Omental fat pad (tissue), 4 donors: ENCODE results near the gene STK33. TPM values are rescaled to one million over a fixed set of nuclear protein-coding genes. Genes with fewer than 3 reads are reported as not detected.

ENCODE experiments used
- ATAC-seq: fragments of 150-250 bp; one replicate; pipeline ENCODE4 v1.9.1; 2016; ENCODE audit warnings: mild to moderate bottlenecking, moderate library complexity; ENCODE audit not compliant: low FRiP score
- DNase-seq: peaks from one replicate; pipeline ENCODE4 v3.0.0-alpha.2; 2019; ENCODE audit warnings: low spot score
- total RNA-seq, 4 donors: library from RNA; depleted of rRNA; stranded (reverse); fragments of >200 nt; gene quantifications; one replicate each; pipeline ENCODE4 v1.1.0, GENCODE V29; 2016
- TF ChIP-seq, protein P1 (sequence below), 3 donors: fragments of 450-650 bp; IDR thresholded peaks; one replicate each; pipeline ENCODE4 v1.5.1; 2016 to 2017; ENCODE audit warnings: antibody characterized with exemption in 3 of 3, mild to moderate bottlenecking in 3 of 3, moderate library complexity in 2 of 3

The STK33 gene
- total RNA-seq, 4 donors from 2014 or later, result 0.96 to 3.2 (median 1.9) TPM

DNA sequence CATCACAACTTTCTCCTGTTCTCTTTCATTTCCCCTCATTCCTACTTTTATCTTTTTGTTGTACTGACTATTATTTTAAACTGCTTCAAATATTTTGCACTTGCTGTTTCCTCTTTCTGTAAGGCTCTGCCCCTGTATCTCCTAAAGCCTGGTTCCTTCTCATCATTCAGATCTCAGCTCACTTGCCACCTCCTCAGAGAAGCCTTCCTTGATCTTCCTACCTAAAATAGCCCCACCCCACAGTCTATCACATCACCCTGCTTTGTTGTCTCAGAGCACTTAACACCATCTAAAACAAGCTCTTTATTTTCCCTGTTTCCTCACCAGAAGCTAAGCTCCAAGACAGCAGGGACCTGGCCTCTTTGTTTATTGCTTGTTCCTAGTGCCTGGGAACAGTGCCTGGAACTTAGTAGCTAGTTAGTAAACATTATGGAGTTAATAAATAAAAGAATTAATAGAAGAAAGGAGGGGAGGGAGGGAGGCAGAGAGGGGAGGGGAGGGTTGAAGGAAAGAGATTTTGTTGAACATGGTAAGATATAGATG lies 2.5 kb upstream of the STK33 start:
- no peak for DNase-seq
- TF ChIP-seq, protein P1, sequence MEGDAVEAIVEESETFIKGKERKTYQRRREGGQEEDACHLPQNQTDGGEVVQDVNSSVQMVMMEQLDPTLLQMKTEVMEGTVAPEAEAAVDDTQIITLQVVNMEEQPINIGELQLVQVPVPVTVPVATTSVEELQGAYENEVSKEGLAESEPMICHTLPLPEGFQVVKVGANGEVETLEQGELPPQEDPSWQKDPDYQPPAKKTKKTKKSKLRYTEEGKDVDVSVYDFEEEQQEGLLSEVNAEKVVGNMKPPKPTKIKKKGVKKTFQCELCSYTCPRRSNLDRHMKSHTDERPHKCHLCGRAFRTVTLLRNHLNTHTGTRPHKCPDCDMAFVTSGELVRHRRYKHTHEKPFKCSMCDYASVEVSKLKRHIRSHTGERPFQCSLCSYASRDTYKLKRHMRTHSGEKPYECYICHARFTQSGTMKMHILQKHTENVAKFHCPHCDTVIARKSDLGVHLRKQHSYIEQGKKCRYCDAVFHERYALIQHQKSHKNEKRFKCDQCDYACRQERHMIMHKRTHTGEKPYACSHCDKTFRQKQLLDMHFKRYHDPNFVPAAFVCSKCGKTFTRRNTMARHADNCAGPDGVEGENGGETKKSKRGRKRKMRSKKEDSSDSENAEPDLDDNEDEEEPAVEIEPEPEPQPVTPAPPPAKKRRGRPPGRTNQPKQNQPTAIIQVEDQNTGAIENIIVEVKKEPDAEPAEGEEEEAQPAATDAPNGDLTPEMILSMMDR (IDR thresholded peaks at IDR 0.05), result no peak
- no peak for ATAC-seq

DNA sequence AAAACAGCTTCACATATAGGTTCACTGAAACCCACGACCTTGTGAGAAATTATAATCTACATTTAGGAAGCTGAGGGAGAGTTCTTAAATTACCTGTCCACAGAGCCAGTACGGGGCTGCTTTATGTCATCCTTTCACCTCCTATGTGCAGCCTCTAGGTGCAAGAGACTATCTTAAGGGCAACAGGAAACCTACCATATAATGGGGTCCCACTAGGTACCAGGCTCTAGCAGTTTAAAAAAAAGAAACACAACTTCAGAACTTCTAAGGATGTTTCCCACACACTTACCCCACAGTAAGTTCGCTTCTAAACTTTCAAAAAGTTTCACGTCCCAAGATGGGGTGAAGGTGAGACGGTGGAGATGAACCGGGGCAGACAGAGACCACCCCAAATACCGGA lies 573 bp downstream of the STK33 start:
- DNase-seq (no peak), ATAC-seq (peak; percentile 13)
- TF ChIP-seq, protein P1 (IDR thresholded peaks at IDR 0.05), result no peak

DNA sequence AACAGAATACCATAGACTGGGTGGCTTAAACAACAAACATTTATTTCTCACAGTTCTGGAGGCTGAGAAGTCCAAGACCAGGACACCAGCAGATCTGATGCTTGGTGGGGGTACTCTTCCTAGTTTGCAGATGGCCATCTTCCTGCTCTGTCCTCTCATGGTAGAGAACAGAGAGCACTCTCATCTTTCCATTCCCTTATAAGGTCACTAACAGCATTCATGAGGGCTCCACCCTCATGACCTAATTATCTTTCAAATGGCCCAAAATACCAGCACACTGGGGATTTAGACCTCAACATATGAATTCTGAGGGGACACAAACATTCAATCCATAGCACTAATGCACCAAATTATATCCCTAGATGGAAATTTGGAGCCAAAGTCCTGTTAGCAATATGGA lies 6.1 kb downstream of the STK33 start:
- TF ChIP-seq, protein P1 (IDR thresholded peaks at IDR 0.05), result no peak
- DNase-seq (no peak), ATAC-seq (no peak)

DNA sequence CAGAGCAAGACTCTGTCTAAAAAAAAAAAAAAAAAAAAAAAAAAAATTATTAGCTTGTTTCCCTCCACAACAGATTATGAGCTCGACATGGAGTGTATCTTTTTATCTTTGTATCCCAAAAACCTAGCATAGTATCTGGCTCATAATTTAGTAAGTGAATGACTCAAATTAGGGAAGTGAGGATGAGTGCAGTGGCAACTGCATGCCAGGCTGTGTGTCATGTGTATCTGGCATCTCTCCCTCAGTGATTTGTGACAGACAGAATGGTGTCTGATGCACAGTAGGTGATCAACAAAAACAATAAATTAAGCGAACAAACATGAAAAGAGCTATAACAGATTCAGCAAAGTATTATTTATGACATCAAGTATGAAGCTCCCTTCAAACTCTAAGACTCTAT lies 7.2 kb downstream of the STK33 start:
- DNase-seq (no peak), ATAC-seq (no peak)
- TF ChIP-seq, protein P1 (IDR thresholded peaks at IDR 0.05), result no peak

DNA sequence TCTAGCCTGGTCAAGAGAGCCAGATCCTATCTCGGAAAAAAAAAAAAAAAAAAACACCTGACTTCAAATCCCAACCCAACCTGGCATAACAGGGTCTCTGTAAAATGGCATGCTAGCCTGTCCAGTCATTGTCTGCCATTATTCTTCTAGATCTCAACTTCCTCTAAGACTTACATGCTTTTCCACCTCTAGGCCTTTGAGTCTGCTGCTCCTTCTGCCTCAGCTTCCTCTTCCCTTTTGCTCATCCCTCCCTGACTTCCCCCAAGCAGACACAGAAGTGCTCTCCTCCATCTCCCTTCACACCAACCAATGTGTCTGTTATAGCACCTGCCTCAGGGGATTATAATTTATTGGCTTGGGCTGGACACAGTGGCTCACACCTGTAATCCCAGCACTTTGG lies 7.8 kb downstream of the STK33 start:
- TF ChIP-seq, protein P1 (IDR thresholded peaks at IDR 0.05), result no peak
- no peak for ATAC-seq
- DNase-seq, result no peak

DNA sequence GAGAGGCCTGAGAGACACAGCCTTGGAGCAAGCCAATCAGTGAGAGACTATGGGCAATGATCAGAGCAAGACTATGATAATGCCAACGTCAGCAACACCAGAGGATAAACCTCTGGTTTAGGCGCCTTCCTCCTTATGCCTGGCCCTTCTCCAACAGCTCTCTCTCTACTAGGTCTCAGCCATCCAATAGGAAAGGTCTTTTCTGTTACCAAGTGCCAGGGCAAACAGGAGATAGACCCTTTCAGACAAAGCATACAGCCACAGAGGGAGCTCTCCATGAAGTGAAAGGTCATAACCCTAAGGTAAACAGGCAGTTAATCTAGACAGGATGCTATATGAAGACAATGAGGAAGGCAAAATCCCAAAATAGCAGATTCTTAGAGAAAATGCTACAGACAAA lies 9.5 kb downstream of the STK33 start:
- TF ChIP-seq, protein P1 (IDR thresholded peaks at IDR 0.05), result no peak
- no peak for ATAC-seq
- DNase-seq, result no peak

DNA sequence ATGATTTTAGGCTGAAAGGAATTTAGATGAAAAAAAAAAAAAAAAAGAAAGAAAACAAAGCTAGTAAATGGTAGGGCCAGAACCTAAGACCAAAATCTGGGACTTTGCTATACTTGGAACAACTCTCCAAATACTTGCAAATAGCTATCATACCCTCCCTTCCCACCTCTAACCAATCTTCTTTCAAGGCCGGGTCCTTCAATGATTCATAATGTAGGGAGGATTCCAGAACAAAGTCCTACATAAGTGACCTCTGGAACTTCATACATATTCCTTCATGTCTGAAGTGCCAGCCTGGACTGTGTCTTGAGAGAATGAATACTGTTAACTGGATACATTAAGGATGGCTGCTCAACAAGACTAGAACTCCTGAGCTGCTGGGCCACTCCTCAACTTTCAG lies 9.9 kb downstream of the STK33 start:
- no peak for ATAC-seq

More for the DNA sequence above, 9.9 kb downstream of the STK33 start:
- no peak for DNase-seq
- TF ChIP-seq, protein P1 (IDR thresholded peaks at IDR 0.05), result no peak
